Activated CD4-positive, alpha-beta memory T cell treated with anti-CD3 and anti-CD28 coated beads for 36 hours (primary cell): ENCODE measurements around the gene ARHGAP26. TPM values are rescaled to one million over a fixed set of nuclear protein-coding genes. Genes with fewer than 3 reads are reported as not detected.
"Not testable (repeated sequence)": the region's sequence is repeated elsewhere in the genome, so short reads cannot be mapped to it uniquely, and the experiment has no call there.

Experiments
- CTCF ChIA-PET: fragments of 350-600 bp; sonication (Branson Sonifier 250); formaldehyde crosslinking; loops from one replicate; lab custom pipeline; 2021; ENCODE audit warnings: antibody characterized with exemption, inconsistent platforms; lab: Charles Lee
- POLR2A ChIA-PET: fragments of 350-600 bp; sonication (Branson Sonifier 250); formaldehyde crosslinking; loops from one replicate; lab custom pipeline; 2021; ENCODE audit warnings: antibody characterized with exemption; lab: Charles Lee
- DNase-seq: peaks from one replicate; pipeline ENCODE4 v3.0.0-alpha.2; 2020
- H3K27ac Mint-ChIP-seq: one replicate; pipeline ENCODE4 v1.8.0; 2021; ENCODE audit warnings: mixed read lengths
- H3K27me3 Mint-ChIP-seq: one replicate; pipeline ENCODE4 v1.8.0; 2021; ENCODE audit warnings: mixed read lengths
- H3K36me3 Mint-ChIP-seq: one replicate; pipeline ENCODE4 v1.8.0; 2021; ENCODE audit warnings: mixed read lengths
- H3K4me1 Mint-ChIP-seq: one replicate; pipeline ENCODE4 v1.8.0; 2021; ENCODE audit warnings: low read depth, mixed read lengths
- H3K4me3 Mint-ChIP-seq: one replicate; pipeline ENCODE4 v1.8.0; 2021; ENCODE audit warnings: mild to moderate bottlenecking, mixed read lengths
- H3K9me3 Mint-ChIP-seq: one replicate; pipeline ENCODE4 v1.8.0; 2021; ENCODE audit warnings: mixed read lengths
- intact Hi-C: fragments of 100-400 bp; cut with micrococcal nuclease; formaldehyde crosslinking; loops from one replicate; pipeline ENCODE4 v1.15.1; 2023
- total RNA-seq, 2 experiments: library from RNA; stranded (reverse); gene quantifications; one replicate each; pipeline ENCODE4 v1.2.3, GENCODE V29; 2021

Gene ARHGAP26
- total RNA-seq, 2 experiments from 2014 or later: 16.4 to 16.9 TPM

DNA sequence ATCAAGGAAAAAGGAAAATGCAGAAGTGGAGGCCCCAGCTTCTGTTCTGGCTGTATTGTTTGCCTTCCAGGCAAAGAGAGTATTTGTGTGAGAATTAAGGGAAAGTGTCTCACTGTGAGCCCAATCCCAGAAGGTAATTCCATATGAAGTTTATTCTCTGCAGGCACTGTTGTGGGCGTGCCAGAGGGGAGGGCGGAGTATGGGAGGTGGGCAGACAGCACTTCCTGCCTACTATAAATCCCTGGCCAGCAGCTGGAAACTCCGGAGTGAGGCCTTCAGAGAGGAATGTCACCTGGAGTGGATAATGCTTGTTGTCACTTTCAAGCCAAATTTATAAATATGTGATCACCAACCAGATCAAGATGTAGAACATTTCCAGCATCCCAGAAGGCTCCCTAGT is 209.5 kb downstream of the ARHGAP26 start:
- no peaks in the 10 kb centered on the region for H3K9me3 Mint-ChIP-seq
- intact Hi-C loops: no loop called here
- ChIA-PET POLR2A (no interaction called here), CTCF (no interaction called here)
- H3K4me1 Mint-ChIP-seq: peaks cover 72% of the 10 kb centered on the region
- no peak for DNase-seq
- H3K27me3 Mint-ChIP-seq: no peaks in the 10 kb centered on the region
- H3K4me3 Mint-ChIP-seq: no peak overlapping the region
- H3K27ac Mint-ChIP-seq: no peak overlapping the region
- no peaks in the 10 kb centered on the region for H3K36me3 Mint-ChIP-seq

DNA sequence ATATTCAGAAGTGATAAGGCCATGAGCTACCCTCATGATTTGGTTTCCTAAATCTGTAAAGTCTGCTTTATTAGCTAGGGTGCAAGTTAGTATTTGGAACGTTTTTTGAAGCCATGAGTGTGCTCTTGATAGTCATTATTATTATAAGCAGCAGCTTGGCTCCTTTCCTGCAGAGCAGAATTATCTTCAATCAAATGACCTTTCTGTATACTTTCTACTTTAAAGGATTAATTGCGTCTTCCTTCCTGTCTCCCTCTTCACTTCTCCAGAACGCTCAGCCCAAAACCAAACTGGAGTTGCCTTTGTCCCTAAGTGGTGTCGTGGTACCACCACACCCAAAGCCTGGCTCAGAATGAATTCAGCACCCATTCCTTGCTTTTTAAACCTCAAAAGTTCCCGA is 211.3 kb downstream of the ARHGAP26 start:
- H3K27me3 Mint-ChIP-seq: no peaks in the 10 kb centered on the region
- intact Hi-C loops: no loop called here
- no peak for DNase-seq
- peaks cover 3% of the 10 kb centered on the region for H3K9me3 Mint-ChIP-seq
- H3K4me3 Mint-ChIP-seq: no peak overlapping the region
- POLR2A ChIA-PET: interaction anchor here (0.9 kb wide), 1 partner anchor 21 kb away, joined by 3 read pairs; no protein-coding TSS in a partner anchor
- peak overlapping the region; percentile 64 for H3K27ac Mint-ChIP-seq
- CTCF ChIA-PET: interaction anchor here (0.6 kb wide), 1 partner anchor 453 kb away, joined by 3 read pairs; no protein-coding TSS in a partner anchor
- peaks cover 68% of the 10 kb centered on the region for H3K4me1 Mint-ChIP-seq
- H3K36me3 Mint-ChIP-seq: no peaks in the 10 kb centered on the region

DNA sequence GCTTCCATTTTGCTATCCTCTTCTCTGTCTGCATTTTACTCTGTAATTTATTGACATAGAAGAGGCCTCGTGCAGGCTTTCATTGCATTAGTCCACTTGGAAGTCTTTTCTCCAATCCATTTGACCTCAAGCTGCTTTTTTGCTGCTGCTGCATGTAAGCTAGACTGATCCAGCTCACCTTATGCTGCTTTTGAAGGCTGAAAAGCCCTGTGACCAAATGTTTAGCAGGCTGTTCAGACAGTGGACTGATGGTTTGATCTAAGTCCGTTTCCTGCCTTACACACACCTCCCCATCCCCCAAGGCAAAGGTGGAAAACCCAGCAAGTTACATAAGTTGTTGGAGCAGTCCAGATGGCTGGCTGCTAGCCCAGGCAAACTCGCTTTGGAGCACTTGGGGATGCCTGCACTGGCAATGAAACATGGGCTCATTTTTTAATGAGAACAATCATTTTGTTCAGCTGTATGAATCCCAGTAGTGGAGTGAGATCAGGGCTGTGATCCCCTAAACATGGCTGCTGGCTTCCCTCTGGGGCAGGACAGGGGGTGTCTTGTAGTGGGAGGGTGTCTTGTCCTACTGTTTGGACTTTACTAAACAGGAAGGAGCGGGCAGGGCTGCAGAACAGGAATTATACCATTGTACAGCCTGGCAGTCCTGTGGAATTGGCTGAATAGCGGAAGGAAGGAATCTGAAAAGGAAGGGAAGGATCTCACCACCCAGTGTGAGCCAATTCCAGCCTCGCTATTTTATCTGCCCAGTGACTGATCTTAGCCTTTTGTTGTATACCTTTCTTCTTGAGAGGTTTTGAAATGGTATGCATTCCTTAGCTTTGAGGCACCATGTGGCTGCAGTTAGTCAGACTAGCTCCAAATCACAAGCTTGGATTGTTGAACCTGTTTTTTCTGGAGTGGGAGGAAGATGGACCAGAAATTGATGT is 212.0 kb downstream of the ARHGAP26 start:
- Mint-ChIP-seq H3K4me3 (no peak overlapping the region), H3K9me3 (peaks cover 7% of the 10 kb centered on the region), H3K4me1 (peaks cover 61% of the 10 kb centered on the region), H3K36me3 (no peaks in the 10 kb centered on the region), H3K27ac (peak overlapping the region; percentile 64), H3K27me3 (no peaks in the 10 kb centered on the region)
- intact Hi-C loops: no loop called here
- POLR2A ChIA-PET: interaction anchor here (0.9 kb wide), 1 partner anchor 21 kb away, joined by 3 read pairs; no protein-coding TSS in a partner anchor
- CTCF ChIA-PET: interaction anchor here (0.7 kb wide), 1 partner anchor 137 kb away, joined by 3 read pairs; no protein-coding TSS in a partner anchor
- DNase-seq: no peak

DNA sequence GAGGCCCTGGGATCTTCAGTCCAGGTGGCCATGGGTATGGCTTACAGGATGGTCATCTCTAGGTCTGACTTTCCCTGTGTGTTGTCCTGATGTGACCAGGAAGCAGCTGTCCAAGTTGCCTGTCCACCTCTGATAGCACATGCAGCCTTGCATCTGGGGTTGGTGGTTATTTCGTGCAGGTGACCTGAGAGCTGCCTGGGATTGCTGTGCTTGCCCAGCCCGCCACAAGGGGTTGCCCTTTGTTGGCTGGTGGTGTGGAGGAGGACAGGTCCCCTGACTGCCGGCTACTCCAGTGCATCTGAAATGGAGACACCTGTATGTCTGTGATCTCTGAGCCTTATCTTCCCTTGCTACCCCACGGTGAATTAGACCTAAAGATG is 212.6 kb downstream of the ARHGAP26 start:
- H3K4me1 Mint-ChIP-seq: peaks cover 55% of the 10 kb centered on the region
- ChIA-PET POLR2A (no interaction called here), CTCF (interaction anchor here (0.7 kb wide), 1 partner anchor 136 kb away, joined by 3 read pairs; no protein-coding TSS in a partner anchor)
- H3K36me3 Mint-ChIP-seq: no peaks in the 10 kb centered on the region
- DNase-seq: no peak
- intact Hi-C loops: no loop called here
- no peaks in the 10 kb centered on the region for H3K27me3 Mint-ChIP-seq
- H3K4me3 Mint-ChIP-seq: no peak overlapping the region
- H3K9me3 Mint-ChIP-seq: peaks cover 7% of the 10 kb centered on the region
- no peak overlapping the region for H3K27ac Mint-ChIP-seq

DNA sequence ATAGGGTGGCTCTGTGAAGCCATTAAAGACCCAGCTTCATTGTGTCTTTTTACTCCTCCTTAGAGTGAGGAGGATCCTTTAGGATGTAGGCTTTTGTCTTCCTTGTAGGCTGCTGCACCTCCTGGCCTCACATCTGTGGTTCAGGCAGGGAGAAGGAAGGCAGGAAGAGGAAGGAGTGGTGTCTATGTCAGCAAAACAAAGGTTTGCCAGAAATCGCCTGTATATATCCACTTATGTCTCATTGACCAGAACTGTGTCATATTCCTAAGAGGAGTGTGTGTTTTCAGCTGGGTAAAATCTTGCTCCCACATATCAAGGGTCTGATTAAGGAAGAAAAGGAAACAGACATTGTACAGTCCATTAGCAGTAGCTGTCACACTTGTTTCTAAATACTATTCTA is 213.8 kb downstream of the ARHGAP26 start:
- intact Hi-C loops: no loop called here
- DNase-seq: no peak
- peak overlapping the region; percentile 6 for H3K27ac Mint-ChIP-seq
- POLR2A ChIA-PET: no interaction called here
- H3K27me3 Mint-ChIP-seq: no peaks in the 10 kb centered on the region
- peaks cover 50% of the 10 kb centered on the region for H3K4me1 Mint-ChIP-seq
- H3K36me3 Mint-ChIP-seq: peaks cover 8% of the 10 kb centered on the region
- peaks cover 14% of the 10 kb centered on the region for H3K9me3 Mint-ChIP-seq
- H3K4me3 Mint-ChIP-seq: no peak overlapping the region
- CTCF ChIA-PET: no interaction called here

DNA sequence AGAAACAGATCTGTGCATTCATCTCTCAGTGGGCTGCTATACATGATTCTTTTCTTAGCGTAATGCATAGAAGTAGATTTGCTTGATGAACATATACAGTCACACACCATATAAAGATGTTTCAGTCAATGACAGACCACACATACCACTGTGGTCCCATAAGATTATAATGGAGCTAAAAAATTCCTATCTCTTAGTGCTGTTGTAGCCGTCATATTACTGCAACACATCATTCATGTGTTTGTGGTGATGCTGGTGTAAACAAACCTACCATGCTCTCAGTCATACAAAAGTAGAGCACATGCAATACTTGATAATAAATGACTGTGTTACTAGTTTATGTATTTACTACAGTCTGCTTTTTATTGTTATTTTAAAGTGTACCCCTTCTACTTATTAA is 214.3 kb downstream of the ARHGAP26 start:
- Mint-ChIP-seq H3K27ac (no peak overlapping the region), H3K4me3 (no peak overlapping the region), H3K4me1 (peaks cover 46% of the 10 kb centered on the region), H3K27me3 (no peaks in the 10 kb centered on the region), H3K9me3 (peaks cover 18% of the 10 kb centered on the region), H3K36me3 (peaks cover 8% of the 10 kb centered on the region)
- DNase-seq: no peak
- ChIA-PET POLR2A (no interaction called here), CTCF (no interaction called here)
- intact Hi-C loops: no loop called here

DNA sequence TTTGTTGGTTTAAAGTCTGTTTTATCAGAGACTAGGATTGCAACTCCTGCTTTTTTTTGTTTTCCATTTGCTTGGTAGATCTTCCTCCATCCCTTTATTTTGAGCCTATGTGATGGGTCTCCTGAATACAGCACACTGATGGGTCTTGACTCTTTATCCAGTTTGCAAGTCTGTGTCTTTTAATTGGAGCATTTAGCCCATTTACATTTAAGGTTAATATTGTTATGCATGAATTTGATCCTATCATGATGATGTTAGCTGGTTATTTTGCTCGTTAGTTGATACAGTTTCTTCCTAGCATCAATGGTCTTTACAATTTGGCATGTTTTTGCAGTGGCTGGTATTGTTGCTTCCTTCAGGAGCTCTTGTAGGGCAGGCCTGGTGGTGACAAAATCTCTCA is 219.1 kb downstream of the ARHGAP26 start:
- DNase-seq, POLR2A ChIA-PET, H3K27ac Mint-ChIP-seq, H3K4me3 Mint-ChIP-seq, H3K4me1 Mint-ChIP-seq, H3K27me3 Mint-ChIP-seq, intact Hi-C loops: not testable (repeated sequence)
- CTCF ChIA-PET: interaction anchor here (1.9 kb wide), 1 partner anchor 13 kb away, joined by 6 read pairs; no protein-coding TSS in a partner anchor
- peaks cover 15% of the 10 kb centered on the region for H3K36me3 Mint-ChIP-seq
- peaks cover 39% of the 10 kb centered on the region for H3K9me3 Mint-ChIP-seq

DNA sequence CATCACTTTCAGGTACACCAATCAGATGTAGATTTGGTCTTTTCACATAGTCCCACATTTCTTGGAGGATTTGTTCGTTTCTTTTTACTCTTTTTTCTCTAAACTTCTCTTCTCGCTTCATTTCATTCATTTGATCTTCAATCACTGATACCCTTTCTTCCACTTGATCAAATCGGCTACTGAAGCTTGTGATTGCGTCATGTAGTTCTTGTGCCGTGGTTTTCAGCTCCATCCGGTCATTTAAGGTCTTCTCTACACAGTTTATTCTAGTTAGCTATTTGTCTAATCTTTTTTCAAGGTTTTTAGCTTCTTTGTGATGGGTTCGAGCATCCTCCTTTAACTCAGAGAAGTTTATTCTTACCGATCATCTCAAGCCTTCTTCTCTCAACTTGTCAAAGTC is 219.9 kb downstream of the ARHGAP26 start:
- POLR2A ChIA-PET: not testable (repeated sequence)

DNA sequence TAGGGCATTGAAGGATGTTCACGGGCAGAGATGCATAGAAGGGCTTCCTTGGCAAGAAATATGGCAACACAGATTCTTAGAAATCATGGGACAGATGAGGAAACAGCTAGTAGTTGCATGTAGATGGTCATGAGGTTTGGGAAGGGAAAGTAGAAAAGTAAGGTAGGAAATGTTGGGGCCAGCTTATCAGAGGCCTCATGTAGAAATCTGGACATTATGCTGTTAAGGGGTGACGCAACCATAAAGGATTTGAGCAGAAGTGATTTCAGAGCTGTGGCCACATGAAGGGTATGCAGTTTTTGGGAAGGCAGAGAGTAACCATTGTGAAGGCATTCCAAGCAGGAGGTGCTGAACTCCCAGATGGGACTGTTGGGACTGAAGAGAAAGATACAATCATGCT is 224.0 kb downstream of the ARHGAP26 start:
- peaks cover 23% of the 10 kb centered on the region for H3K9me3 Mint-ChIP-seq
- DNase-seq: no peak

More for the DNA sequence above, 219.9 kb downstream of the ARHGAP26 start:
- intact Hi-C loops, DNase-seq, H3K27me3 Mint-ChIP-seq, H3K4me1 Mint-ChIP-seq, H3K27ac Mint-ChIP-seq, H3K4me3 Mint-ChIP-seq: not testable (repeated sequence)
- CTCF ChIA-PET: interaction anchor here (1.9 kb wide), 1 partner anchor 12 kb away, joined by 6 read pairs; no protein-coding TSS in a partner anchor
- Mint-ChIP-seq H3K9me3 (peaks cover 39% of the 10 kb centered on the region), H3K36me3 (peaks cover 15% of the 10 kb centered on the region)

DNA sequence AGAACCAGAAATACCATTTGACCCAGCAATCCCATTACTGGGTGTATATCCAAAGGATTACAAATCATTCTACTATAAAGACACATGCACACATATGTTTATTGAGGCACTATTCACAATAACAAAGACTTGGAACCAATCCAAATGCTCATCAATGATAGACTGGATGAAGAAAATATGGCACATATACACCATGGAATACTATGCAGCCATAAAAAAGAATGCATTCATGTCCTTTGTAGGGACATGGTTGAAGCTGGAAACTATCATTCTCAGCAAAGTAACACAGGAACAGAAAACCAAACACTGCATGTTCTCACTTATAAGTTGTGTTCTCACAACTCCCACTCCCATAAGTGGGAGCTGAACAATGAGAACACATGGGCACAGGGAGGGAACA is 225.4 kb downstream of the ARHGAP26 start:
- intact Hi-C loops, H3K36me3 Mint-ChIP-seq, H3K4me1 Mint-ChIP-seq, DNase-seq, H3K27ac Mint-ChIP-seq, POLR2A ChIA-PET, H3K4me3 Mint-ChIP-seq, H3K27me3 Mint-ChIP-seq: not testable (repeated sequence)
- CTCF ChIA-PET: interaction anchor here (1.2 kb wide), 1 partner anchor 13 kb away, joined by 3 read pairs; no protein-coding TSS in a partner anchor
- H3K9me3 Mint-ChIP-seq: peaks cover 12% of the 10 kb centered on the region

More for the DNA sequence above, 224.0 kb downstream of the ARHGAP26 start:
- Mint-ChIP-seq H3K36me3 (peaks cover 10% of the 10 kb centered on the region), H3K4me3 (no peak overlapping the region), H3K4me1 (peaks cover 7% of the 10 kb centered on the region), H3K27ac (no peak overlapping the region), H3K27me3 (no peaks in the 10 kb centered on the region)
- CTCF ChIA-PET: interaction anchor here (0.6 to 0.7 kb wide), 2 partner anchors 9 to 281 kb away, joined by 3 read pairs; no protein-coding TSS in a partner anchor
- POLR2A ChIA-PET: no interaction called here
- intact Hi-C loops: no loop called here

DNA sequence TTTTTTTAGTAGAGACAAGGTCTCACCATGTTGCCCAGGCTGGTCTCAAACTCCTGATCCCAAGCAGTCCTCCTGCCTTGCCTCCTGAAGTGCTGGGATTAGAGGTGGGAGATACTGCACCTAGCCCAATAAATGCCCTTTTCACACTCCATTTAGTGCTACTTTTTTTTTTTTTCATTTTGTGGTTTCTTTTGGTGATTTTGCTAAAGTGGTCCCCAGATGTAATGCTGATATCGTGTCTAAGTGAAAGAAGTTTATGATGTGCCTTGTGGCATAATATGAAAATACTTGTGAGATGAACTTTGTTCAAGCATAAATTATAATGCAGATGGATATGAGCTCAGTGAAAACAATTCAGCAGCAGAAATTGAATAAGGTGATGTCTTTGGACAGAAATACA is 227.4 kb downstream of the ARHGAP26 start:
- no peak for DNase-seq
- Mint-ChIP-seq H3K9me3 (no peaks in the 10 kb centered on the region), H3K4me1 (peaks cover 24% of the 10 kb centered on the region), H3K36me3 (peaks cover 2% of the 10 kb centered on the region), H3K27ac (no peak overlapping the region), H3K27me3 (no peaks in the 10 kb centered on the region), H3K4me3 (no peak overlapping the region)
- intact Hi-C loops: no loop called here
- ChIA-PET CTCF (no interaction called here), POLR2A (no interaction called here)

DNA sequence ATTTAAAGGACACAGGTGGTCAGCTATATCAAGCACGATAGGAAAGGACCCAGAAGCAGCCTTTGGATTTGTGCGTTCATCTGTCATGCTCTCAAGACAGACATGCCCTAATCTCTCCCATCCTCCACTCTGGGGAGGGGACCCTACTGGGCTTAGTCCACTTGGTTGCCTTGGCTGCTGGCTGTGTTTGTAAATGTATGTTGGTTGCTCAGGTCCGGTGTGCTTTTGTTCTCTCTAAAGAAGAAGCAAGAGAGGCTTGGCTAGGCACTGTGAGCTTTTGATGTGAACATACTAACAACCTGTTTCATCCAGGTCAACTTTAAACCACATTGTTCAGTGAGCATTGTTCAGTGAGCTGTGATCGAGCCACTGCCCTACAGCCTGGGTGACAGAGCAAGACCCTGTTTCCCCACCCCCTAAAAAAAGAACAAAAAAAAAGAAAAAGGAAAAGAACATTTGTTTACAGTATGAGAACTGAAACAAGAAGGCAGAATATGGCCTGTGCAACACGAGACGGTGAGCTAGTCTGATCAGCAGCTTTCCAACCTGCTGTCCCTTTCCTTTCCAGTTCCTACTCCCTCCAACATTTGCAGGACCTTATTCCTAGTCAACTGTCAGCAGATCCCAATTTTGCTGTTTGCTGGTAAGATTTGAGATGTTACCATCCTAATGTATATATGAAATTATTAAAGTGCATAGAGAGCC is 228.3 kb downstream of the ARHGAP26 start:
- intact Hi-C loops: no loop called here
- CTCF ChIA-PET: interaction anchor here (0.7 kb wide), 1 partner anchor 186 kb away, joined by 5 read pairs; no protein-coding TSS in a partner anchor
- POLR2A ChIA-PET: interaction anchor here (1.1 kb wide), 1 partner anchor 24 kb away, joined by 3 read pairs; no protein-coding TSS in a partner anchor
- no peaks in the 10 kb centered on the region for H3K27me3 Mint-ChIP-seq
- H3K27ac Mint-ChIP-seq: no peak overlapping the region
- peaks cover 2% of the 10 kb centered on the region for H3K36me3 Mint-ChIP-seq
- H3K4me3 Mint-ChIP-seq: no peak overlapping the region
- peaks cover 33% of the 10 kb centered on the region for H3K4me1 Mint-ChIP-seq
- DNase-seq: no peak
- no peaks in the 10 kb centered on the region for H3K9me3 Mint-ChIP-seq
